ENCODE data around the gene INPPL1. TPM values are rescaled to one million over a fixed set of nuclear protein-coding genes. Genes with fewer than 3 reads are reported as not detected.

The INPPL1 gene
- total RNA-seq, 4 donors from 2014 or later = 31.0 to 102 (median 63.1) TPM

DNA sequence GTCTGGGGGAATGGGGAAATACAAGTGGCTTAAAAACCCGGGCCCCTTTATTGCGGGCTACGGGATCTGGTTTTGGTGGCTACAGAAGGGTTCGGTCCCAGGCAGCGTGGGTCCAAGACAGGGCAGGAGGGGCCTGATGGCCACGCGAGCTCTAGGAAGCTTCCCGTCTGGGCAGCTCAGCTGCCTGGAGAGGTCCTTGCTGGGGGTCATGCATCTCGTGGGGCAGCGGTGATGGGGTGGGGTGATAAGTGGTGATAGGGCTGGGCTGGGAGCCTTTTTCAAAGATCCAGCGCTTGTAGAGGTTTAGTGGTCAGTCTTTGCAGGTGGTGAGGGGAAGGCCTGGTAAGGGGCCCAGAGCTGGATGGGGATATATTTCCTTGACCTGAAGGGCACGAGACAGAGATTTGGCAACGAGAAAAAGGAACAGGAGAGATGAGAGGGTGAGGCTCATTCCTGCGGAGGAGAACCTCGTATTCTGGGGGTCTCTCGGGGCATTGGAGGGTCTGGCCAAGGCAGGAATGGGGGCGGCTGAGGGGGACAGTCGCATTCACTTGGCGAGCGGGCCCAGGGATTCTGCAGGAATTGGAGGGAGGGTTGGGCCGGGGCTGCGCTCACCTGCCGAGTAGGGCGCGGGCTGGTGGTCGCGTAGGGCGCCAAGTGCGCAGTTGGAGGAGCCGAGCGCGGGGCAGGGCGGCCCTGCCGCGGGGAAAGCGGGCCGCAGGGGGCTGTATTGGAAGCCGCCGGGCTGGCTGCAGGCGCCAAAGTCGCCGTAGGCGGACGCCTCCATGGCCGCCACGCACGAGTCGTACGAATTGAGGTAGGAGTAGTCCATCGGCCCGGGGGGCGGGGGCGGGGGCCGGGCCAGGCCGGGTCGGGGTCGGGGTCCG lies 18.8 kb downstream of the INPPL1 start:
- peaks cover 40% of the 10 kb centered on the region for H3K4me1 ChIP-seq
- TF ChIP-seq POLR2AphosphoS5 (IDR thresholded peaks at IDR 0.05) (no peak), POLR2A (IDR thresholded peaks at IDR 0.05) (no peak), EP300 (IDR thresholded peaks at IDR 0.05) (no peak), CTCF (IDR thresholded peaks at IDR 0.05) (no peak)
- DNase-seq (ENCODE audit: low spot score in 2 of 2) = no peak
- WGBS = 44% methylated on average over 43 of the region's 58 CpGs
- no peak overlapping the region for H3K27ac ChIP-seq
- H3K27me3 ChIP-seq = peaks cover 76% of the 10 kb centered on the region
- peak overlapping the region; percentile 24 for H3K4me3 ChIP-seq
- no peaks in the 10 kb centered on the region for H3K36me3 ChIP-seq
- no peaks in the 10 kb centered on the region for H3K9me3 ChIP-seq

DNA sequence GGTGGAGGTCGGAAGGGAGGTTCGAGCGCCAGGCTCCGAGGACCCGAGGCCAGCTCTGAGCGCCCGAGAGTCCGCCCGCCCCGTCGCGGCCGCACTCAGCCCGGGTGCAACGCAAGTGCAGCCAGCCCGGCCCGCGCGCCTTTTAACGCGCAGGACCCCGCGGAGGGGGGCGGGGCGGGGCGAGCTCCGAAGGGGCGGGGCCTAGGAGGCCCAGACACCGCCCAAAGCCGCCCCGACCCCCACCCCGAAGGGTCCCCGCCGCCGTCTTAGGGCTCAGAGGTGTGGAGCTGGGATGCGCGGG lies 19.4 kb downstream of the INPPL1 start, which contains the start of gene PHOX2A:
Gene PHOX2A, minus strand, starts transcription at position 117 of the 301 bp plus-strand sequence. CDS start 172 bp downstream, outside the sequence.
- 0% methylated on average over 1 of the region's 37 CpGs for WGBS
- H3K27me3 ChIP-seq = peaks cover 76% of the 10 kb centered on the region
- H3K9me3 ChIP-seq = no peaks in the 10 kb centered on the region
- no peak for TF ChIP-seq POLR2AphosphoS5 (IDR thresholded peaks at IDR 0.05)
- no peak for TF ChIP-seq EP300 (IDR thresholded peaks at IDR 0.05)
- TF ChIP-seq POLR2A (IDR thresholded peaks at IDR 0.05) = no peak
- no peak for TF ChIP-seq CTCF (IDR thresholded peaks at IDR 0.05)
- H3K4me1 ChIP-seq = peaks cover 35% of the 10 kb centered on the region
- H3K4me3 ChIP-seq = peak within 1 kb of the TSS; percentile 24
- H3K36me3 ChIP-seq = no peaks in the 10 kb centered on the region
- DNase-seq (ENCODE audit: low spot score in 2 of 2) = no peak
- no peak within 1 kb of the TSS for H3K27ac ChIP-seq

GRCh38 chr11:72244361-72245262 lies 20.0 kb downstream of the INPPL1 start:
- TF ChIP-seq POLR2A (IDR thresholded peaks at IDR 0.05) (no peak), POLR2AphosphoS5 (IDR thresholded peaks at IDR 0.05) (no peak)
- Histone ChIP-seq H3K27ac (no peak overlapping the region), H3K36me3 (no peaks in the 10 kb centered on the region), H3K4me3 (peak overlapping the region; percentile 24), H3K27me3 (peaks cover 76% of the 10 kb centered on the region), H3K4me1 (peaks cover 28% of the 10 kb centered on the region), H3K9me3 (no peaks in the 10 kb centered on the region)
- no peak for DNase-seq (ENCODE audit: low spot score in 2 of 2)
- 15% methylated on average over 34 of the region's 46 CpGs for WGBS

- Histone ChIP-seq H3K4me3 (no peak overlapping the region), H3K4me1 (peaks cover 21% of the 10 kb centered on the region), H3K9me3 (no peaks in the 10 kb centered on the region), H3K27me3 (peaks cover 81% of the 10 kb centered on the region), H3K36me3 (no peaks in the 10 kb centered on the region), H3K27ac (no peak overlapping the region)
- DNase-seq (ENCODE audit: low spot score in 2 of 2) = no peak
- 27% methylated on average over 18 of the region's 19 CpGs for WGBS
- TF ChIP-seq EP300 (IDR thresholded peaks at IDR 0.05) = no peak
- no peak for TF ChIP-seq POLR2AphosphoS5 (IDR thresholded peaks at IDR 0.05)
- no peak for TF ChIP-seq CTCF (IDR thresholded peaks at IDR 0.05)
- no peak for TF ChIP-seq POLR2A (IDR thresholded peaks at IDR 0.05)
Measured at GRCh38 chr11:72245263-72245816, 20.8 kb downstream of the INPPL1 start.

DNA sequence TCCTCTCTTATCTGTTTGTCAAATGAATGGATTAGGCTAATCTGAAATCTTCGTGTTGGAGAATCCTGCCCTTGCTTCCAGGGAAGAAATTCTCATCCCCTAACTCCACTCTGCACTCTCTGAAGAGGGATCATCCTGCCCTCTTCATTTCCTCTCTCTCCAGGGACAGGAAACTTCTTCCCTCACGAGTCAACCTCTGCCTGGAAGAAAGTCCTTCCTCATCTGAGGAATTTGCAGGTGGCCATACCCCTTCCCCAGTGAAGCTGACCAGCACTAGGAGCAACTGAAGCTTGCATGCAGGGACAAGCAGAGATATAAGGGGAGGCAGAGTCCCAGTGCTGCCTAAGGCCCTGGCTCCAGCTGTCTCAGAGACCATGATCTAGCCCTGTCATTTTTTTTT lies 23.0 kb downstream of the INPPL1 start:
- WGBS = 49% methylated on average over 2 of the region's 2 CpGs
- no peak for DNase-seq (ENCODE audit: low spot score in 2 of 2)
- H3K4me1 ChIP-seq = peaks cover 12% of the 10 kb centered on the region
- no peaks in the 10 kb centered on the region for H3K9me3 ChIP-seq
- no peaks in the 10 kb centered on the region for H3K36me3 ChIP-seq
- peaks cover 68% of the 10 kb centered on the region for H3K27me3 ChIP-seq
- TF ChIP-seq CTCF (IDR thresholded peaks at IDR 0.05) (no peak), POLR2AphosphoS5 (IDR thresholded peaks at IDR 0.05) (no peak), POLR2A (IDR thresholded peaks at IDR 0.05) (no peak), EP300 (IDR thresholded peaks at IDR 0.05) (no peak)
- H3K4me3 ChIP-seq = no peak overlapping the region
- H3K27ac ChIP-seq = no peak overlapping the region

All from suprapubic skin (tissue), 4 donors.